NCI-H2227 (cell line): Measurements from ENCODE around the gene SNX4.

Experiments
- DNase-seq: peaks from one replicate; lab custom pipeline; 2025; ENCODE audit not compliant: unreplicated experiment; lab: John Stamatoyannopoulos, UW

SNX4 gene

GRCh38 chr3:125470671-125471070 is 49.3 kb downstream of the SNX4 start:
- no peak for DNase-seq

- DNase-seq: no peak
Measured at GRCh38 chr3:125462722-125463299, 57.2 kb downstream of the SNX4 start.

- DNase-seq: no peak
Measured at GRCh38 chr3:125461896-125462295, 58.1 kb downstream of the SNX4 start.

- DNase-seq: no peak
Measured at GRCh38 chr3:125460233-125460632, 59.8 kb downstream of the SNX4 start.

GRCh38 chr3:125443923-125444322 is 76.1 kb downstream of the SNX4 start:
- no peak for DNase-seq

GRCh38 chr3:125442506-125442905 is 77.5 kb downstream of the SNX4 start:
- no peak for DNase-seq

- DNase-seq: no peak
Measured at GRCh38 chr3:125440970-125441369, 79.0 kb downstream of the SNX4 start.

- DNase-seq: no peak
Measured at GRCh38 chr3:125440559-125440955, 79.4 kb downstream of the SNX4 start.

GRCh38 chr3:125437631-125438435 is 82.2 kb downstream of the SNX4 start:
- DNase-seq: peak; percentile 43

- DNase-seq: no peak
Measured at GRCh38 chr3:125436921-125437320, 83.1 kb downstream of the SNX4 start.

GRCh38 chr3:125435231-125435630 is 84.8 kb downstream of the SNX4 start:
- DNase-seq: no peak

- no peak for DNase-seq
Measured at GRCh38 chr3:125434582-125435011, 85.4 kb downstream of the SNX4 start.

- DNase-seq: no peak
Measured at GRCh38 chr3:125433611-125434041, 86.4 kb downstream of the SNX4 start.

- DNase-seq: no peak
Measured at GRCh38 chr3:125433091-125433534, 86.9 kb downstream of the SNX4 start.

GRCh38 chr3:125431912-125432790 is 87.9 kb downstream of the SNX4 start:
- no peak for DNase-seq

- DNase-seq: no peak
Measured at GRCh38 chr3:125431391-125431790, 88.6 kb downstream of the SNX4 start.

GRCh38 chr3:125428216-125428830 is 91.7 kb downstream of the SNX4 start:
- DNase-seq: no peak

- no peak for DNase-seq
Measured at GRCh38 chr3:125418306-125418705, 101.7 kb downstream of the SNX4 start.

- no peak for DNase-seq
Measured at GRCh38 chr3:125416235-125416634, 103.8 kb downstream of the SNX4 start.

- no peak for DNase-seq
Measured at GRCh38 chr3:125414669-125415068, 105.3 kb downstream of the SNX4 start.

- no peak for DNase-seq
Measured at GRCh38 chr3:125410922-125411321, 109.1 kb downstream of the SNX4 start.
